ENCODE results near the gene SGCG. TPM values are rescaled to one million over a fixed set of nuclear protein-coding genes. Genes with fewer than 3 reads are reported as not detected.

SGCG gene
- total RNA-seq, 4 donors from 2014 or later: 0.67 TPM; not detected in 3

DNA sequence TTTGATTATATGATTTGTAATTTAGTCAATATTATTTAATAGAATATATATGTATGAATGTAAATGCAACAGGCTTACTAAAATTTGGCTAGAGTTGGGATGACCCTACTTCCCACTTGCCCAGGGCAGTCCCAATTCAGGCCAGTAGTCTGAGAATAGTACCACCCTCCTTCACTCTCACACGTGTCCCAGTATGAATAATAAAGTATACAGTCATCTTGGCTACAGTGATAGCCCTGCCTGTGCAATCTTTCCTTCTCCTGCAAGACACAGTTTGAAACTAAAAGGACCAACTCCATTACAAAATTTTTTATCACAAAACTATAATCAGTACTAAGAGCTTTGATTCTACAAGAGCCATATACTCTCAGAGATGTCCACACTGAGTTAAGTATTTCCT lies 176.6 kb downstream of the SGCG start:
- 71 to 96% methylated on average over 1 of the region's 1 CpG for whole genome bisulfite sequencing, 2 donors
- intact Hi-C loops (cut with DNase I): no loop called here
- H3K4me3 ChIP-seq (replicated peaks in 1 of 3): no peak overlapping the region
- H3K36me3 ChIP-seq: peaks cover 0 to 7% of the 10 kb centered on the region in 2 donors
- H3K27me3 ChIP-seq: no peaks in the 10 kb centered on the region
- H3K27ac ChIP-seq: no peak overlapping the region
- no peak for DNase-seq
- TF ChIP-seq, protein P1, sequence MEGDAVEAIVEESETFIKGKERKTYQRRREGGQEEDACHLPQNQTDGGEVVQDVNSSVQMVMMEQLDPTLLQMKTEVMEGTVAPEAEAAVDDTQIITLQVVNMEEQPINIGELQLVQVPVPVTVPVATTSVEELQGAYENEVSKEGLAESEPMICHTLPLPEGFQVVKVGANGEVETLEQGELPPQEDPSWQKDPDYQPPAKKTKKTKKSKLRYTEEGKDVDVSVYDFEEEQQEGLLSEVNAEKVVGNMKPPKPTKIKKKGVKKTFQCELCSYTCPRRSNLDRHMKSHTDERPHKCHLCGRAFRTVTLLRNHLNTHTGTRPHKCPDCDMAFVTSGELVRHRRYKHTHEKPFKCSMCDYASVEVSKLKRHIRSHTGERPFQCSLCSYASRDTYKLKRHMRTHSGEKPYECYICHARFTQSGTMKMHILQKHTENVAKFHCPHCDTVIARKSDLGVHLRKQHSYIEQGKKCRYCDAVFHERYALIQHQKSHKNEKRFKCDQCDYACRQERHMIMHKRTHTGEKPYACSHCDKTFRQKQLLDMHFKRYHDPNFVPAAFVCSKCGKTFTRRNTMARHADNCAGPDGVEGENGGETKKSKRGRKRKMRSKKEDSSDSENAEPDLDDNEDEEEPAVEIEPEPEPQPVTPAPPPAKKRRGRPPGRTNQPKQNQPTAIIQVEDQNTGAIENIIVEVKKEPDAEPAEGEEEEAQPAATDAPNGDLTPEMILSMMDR (IDR thresholded peaks at IDR 0.05): no peak
- no peak for TF ChIP-seq POLR2A (IDR thresholded peaks at IDR 0.05)
- H3K4me1 ChIP-seq: no peaks in the 10 kb centered on the region
- no peaks in the 10 kb centered on the region for H3K9me3 ChIP-seq

DNA sequence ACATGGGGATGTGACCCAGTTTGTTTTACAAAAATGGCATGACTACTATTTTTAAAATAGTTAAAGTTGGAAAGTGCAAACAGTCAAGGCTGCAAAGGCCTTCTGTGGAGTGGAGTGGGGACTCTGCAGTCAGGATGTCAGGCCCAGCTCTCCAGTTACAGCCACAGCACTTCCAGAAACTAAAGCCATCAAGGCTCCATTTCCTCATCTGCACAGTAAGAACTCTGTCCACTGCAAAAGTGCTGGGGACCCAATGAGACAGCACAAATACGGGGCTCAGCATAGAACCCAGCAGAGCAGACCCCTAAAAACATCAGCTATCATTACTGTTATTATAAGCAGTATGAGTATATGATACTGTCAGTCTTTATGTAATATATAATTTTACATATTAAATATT lies 179.1 kb downstream of the SGCG start:
- intact Hi-C loops (cut with DNase I): no loop called here
- TF ChIP-seq, protein P1 (IDR thresholded peaks at IDR 0.05): no peak
- no peak for TF ChIP-seq POLR2A (IDR thresholded peaks at IDR 0.05)
- Histone ChIP-seq H3K27me3 (no peaks in the 10 kb centered on the region), H3K27ac (no peak overlapping the region), H3K4me1 (no peaks in the 10 kb centered on the region), H3K9me3 (no peaks in the 10 kb centered on the region), H3K4me3 (replicated peaks in 1 of 3) (no peak overlapping the region), H3K36me3 (peaks cover 0 to 9% of the 10 kb centered on the region in 2 donors)
- no peak for DNase-seq
- 89 to 100% methylated on average over 1 of the region's 1 CpG for WGBS, 2 donors

DNA sequence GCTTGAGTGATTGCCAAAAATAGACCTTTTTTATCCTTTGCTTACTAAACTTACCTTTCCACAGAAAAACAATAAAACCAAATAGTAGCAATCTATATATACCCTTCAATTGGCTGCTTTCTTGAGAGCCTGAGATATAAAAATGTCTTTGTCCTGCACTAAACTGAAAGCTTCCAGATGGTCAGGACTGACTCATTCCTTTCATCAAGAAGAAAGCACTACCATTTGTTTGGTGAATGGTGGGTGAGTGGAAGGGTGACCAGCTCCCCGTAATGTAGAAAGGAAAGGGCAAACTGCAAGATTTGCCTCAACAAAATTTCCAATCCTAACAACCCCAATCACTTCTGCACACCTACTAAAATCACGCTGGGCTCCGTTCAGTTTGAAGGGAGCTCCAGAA lies 184.9 kb downstream of the SGCG start:
- no peak for DNase-seq
- no peaks in the 10 kb centered on the region for H3K9me3 ChIP-seq
- TF ChIP-seq, protein P1 (IDR thresholded peaks at IDR 0.05): no peak
- no peak for TF ChIP-seq POLR2A (IDR thresholded peaks at IDR 0.05)
- no peak overlapping the region for H3K4me3 ChIP-seq (replicated peaks in 1 of 3)
- no peaks in the 10 kb centered on the region for H3K4me1 ChIP-seq
- H3K36me3 ChIP-seq: peaks cover 3 to 4% of the 10 kb centered on the region in 2 donors
- 95 to 97% methylated on average over 3 of the region's 3 CpGs for WGBS, 2 donors
- H3K27me3 ChIP-seq: no peaks in the 10 kb centered on the region
- intact Hi-C loops (cut with DNase I): no loop called here
- H3K27ac ChIP-seq: no peak overlapping the region

DNA sequence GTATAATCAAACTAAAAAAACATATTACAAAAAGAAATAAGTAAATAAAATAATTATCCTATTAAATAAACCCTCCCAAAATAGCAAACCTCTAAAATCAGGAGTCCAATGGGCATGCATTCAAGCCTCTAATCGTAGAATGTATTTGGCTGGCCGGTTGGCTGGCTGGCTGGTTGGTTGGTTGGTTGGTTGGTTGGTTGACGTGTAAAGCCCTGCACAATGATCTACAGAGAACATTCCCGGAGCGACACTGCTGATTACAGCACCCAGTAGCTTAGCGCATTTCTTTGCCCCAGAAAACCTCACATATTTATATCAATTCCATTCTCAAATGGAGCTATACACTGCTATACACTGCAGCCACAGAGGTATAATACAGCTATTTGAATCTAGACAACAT lies 187.1 kb downstream of the SGCG start:
- H3K9me3 ChIP-seq: no peaks in the 10 kb centered on the region
- no peaks in the 10 kb centered on the region for H3K4me1 ChIP-seq
- H3K27ac ChIP-seq: no peak overlapping the region
- peaks cover 3 to 4% of the 10 kb centered on the region in 2 donors for H3K36me3 ChIP-seq
- 96% methylated on average over 6 of the region's 6 CpGs for WGBS, 2 donors
- DNase-seq: no peak
- no peaks in the 10 kb centered on the region for H3K27me3 ChIP-seq
- no peak overlapping the region for H3K4me3 ChIP-seq (replicated peaks in 1 of 3)
- TF ChIP-seq POLR2A (IDR thresholded peaks at IDR 0.05): no peak
- TF ChIP-seq, protein P1 (IDR thresholded peaks at IDR 0.05): no peak
- intact Hi-C loops (cut with DNase I): no loop called here

DNA sequence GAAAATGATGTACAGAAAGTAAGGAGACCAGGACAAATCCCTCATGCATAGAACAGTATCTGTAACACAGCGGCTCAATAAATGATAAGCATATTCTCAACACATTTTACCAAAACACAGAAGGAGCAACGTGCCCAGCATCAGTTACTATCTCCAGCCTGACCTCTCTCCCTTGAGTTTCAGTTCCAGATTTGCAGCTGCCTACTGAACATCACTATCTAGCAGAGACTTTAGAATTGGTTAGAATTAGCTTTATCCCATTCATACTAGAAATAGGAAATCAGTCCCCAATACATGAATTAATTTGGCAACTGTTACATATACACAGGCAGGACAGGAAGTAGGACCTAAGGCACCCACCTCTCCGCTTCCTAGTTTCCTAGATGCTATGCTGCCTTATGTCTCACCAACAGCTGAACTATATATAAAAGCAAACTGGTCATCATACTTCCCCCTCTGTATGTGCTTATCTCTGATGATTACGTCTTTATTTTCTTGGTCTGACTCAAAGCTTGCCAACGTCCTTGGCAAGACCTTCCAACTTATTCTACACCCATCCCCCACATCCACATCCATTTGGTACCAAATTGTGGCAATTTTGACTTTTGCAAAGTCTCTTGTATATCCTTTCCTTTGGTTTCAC lies 191.6 kb downstream of the SGCG start:
- 59 to 66% methylated on average over 5 of the region's 5 CpGs for WGBS, 2 donors
- DNase-seq: no peak
- H3K4me3 ChIP-seq (replicated peaks in 1 of 3): no peak overlapping the region
- no peaks in the 10 kb centered on the region for H3K27me3 ChIP-seq
- peaks cover 0 to under 1% of the 10 kb centered on the region in 2 donors for H3K36me3 ChIP-seq
- H3K27ac ChIP-seq: no peak overlapping the region
- TF ChIP-seq POLR2A (IDR thresholded peaks at IDR 0.05): no peak
- TF ChIP-seq, protein P1 (IDR thresholded peaks at IDR 0.05): no peak
- H3K4me1 ChIP-seq: peaks cover 3 to 4% of the 10 kb centered on the region in 2 donors
- intact Hi-C loops (cut with DNase I): no loop called here
- no peaks in the 10 kb centered on the region for H3K9me3 ChIP-seq

Small RNA genes within 50 kb of the gene (small RNA-seq; reads per million reads assigned to genes)
- gene RNU6-58P (not detected), gene RNY3P4 (not detected)

Data from thyroid gland (tissue), 4 donors.